Neural progenitor cell (in vitro differentiated cells): ENCODE results near the gene ID2. TPM values are rescaled to one million over a fixed set of nuclear protein-coding genes. Genes with fewer than 3 reads are reported as not detected.

ENCODE experiments used
- DNase-seq: peaks from one replicate; pipeline ENCODE4 v3.0.0-alpha.2; 2016; ENCODE audit warnings: low spot score
- H2AFZ ChIP-seq: fragments of 200-600 bp; sonication (generic); replicated peaks from 2 replicates; pipeline ENCODE4 v1.6.1; 2016; ENCODE audit warnings: antibody characterized with exemption
- H3F3A ChIP-seq: fragments of 200-600 bp; sonication (generic); 2 replicates; pipeline ENCODE4 v1.6.1; 2016; ENCODE audit warnings: antibody characterized with exemption, low read depth
- H3K27ac ChIP-seq: fragments of 200-600 bp; sonication (generic); 2 replicates; pipeline ENCODE4 v1.5.1; 2016; ENCODE audit warnings: mild to moderate bottlenecking
- H3K27me3 ChIP-seq: fragments of 200-600 bp; sonication (generic); 2 replicates; pipeline ENCODE4 v1.6.1; 2016; ENCODE audit warnings: mild to moderate bottlenecking, moderate library complexity
- H3K36me3 ChIP-seq: fragments of 200-600 bp; sonication (generic); 2 replicates; pipeline ENCODE4 v1.5.1; 2016
- H3K4me1 ChIP-seq: fragments of 200-600 bp; sonication (generic); 2 replicates; pipeline ENCODE4 v1.6.1; 2016; ENCODE audit warnings: mixed run types
- H3K4me2 ChIP-seq: fragments of 200-600 bp; sonication (generic); 2 replicates; pipeline ENCODE4 v1.6.1; 2016
- H3K4me3 ChIP-seq: fragments of 200-600 bp; sonication (generic); 2 replicates; pipeline ENCODE4 v1.5.1; 2016
- H3K79me2 ChIP-seq: fragments of 200-600 bp; sonication (generic); 2 replicates; pipeline ENCODE4 v1.6.1; 2016; ENCODE audit warnings: low read depth
- H3K9ac ChIP-seq: fragments of 200-600 bp; sonication (generic); 2 replicates; pipeline ENCODE4 v1.6.1; 2016
- H3K9me3 ChIP-seq: fragments of 200-600 bp; sonication (generic); 2 replicates; pipeline ENCODE4 v1.5.1; 2016; ENCODE audit warnings: low read depth
- H4K20me1 ChIP-seq: fragments of 200-600 bp; sonication (generic); 2 replicates; pipeline ENCODE4 v1.6.1; 2016; ENCODE audit warnings: low read depth
- H3K27ac Mint-ChIP-seq: 3 replicates; pipeline ENCODE4 v1.8.0; 2021; ENCODE audit warnings: mixed read lengths
- H3K27me3 Mint-ChIP-seq: 2 replicates; pipeline ENCODE4 v1.8.0; 2022; ENCODE audit warnings: low read depth, mild to moderate bottlenecking, inconsistent platforms, moderate library complexity, mixed read lengths; ENCODE audit not compliant: insufficient read depth
- H3K36me3 Mint-ChIP-seq: 3 replicates; pipeline ENCODE4 v1.8.0; 2021; ENCODE audit warnings: mixed read lengths
- H3K4me1 Mint-ChIP-seq: 3 replicates; pipeline ENCODE4 v1.8.0; 2021; ENCODE audit warnings: mixed read lengths
- H3K4me3 Mint-ChIP-seq: 3 replicates; pipeline ENCODE4 v1.8.0; 2021; ENCODE audit warnings: mild to moderate bottlenecking, moderate library complexity, mixed read lengths
- H3K9me3 Mint-ChIP-seq: 3 replicates; pipeline ENCODE4 v1.8.0; 2020; ENCODE audit warnings: mixed read lengths
- EZH2 ChIP-seq: fragments of 200-600 bp; sonication (generic); IDR thresholded peaks from 2 replicates; pipeline ENCODE4 v1.6.1; 2017; ENCODE audit warnings: antibody characterized with exemption, mild to moderate bottlenecking, moderate library complexity
- EZH2phosphoT487 ChIP-seq: fragments of 200-600 bp; sonication (generic); IDR thresholded peaks from 2 replicates; pipeline ENCODE4 v1.6.1; 2017; ENCODE audit warnings: antibody characterized with exemption
- total RNA-seq: library from RNA; depleted of rRNA; stranded (reverse); fragments of >200 nt; gene quantifications from 2 replicates; pipeline ENCODE4 v1.2.3, GENCODE V29; 2015; ENCODE audit warnings: low replicate concordance
- TF ChIP-seq, protein P1 (sequence below): fragments of 200-600 bp; sonication (generic); IDR thresholded peaks from 2 replicates; pipeline ENCODE4 v1.5.1; 2017; ENCODE audit warnings: antibody characterized with exemption, mild to moderate bottlenecking

Gene ID2
- total RNA-seq, 1 donor from 2014 or later = 140 TPM

DNA sequence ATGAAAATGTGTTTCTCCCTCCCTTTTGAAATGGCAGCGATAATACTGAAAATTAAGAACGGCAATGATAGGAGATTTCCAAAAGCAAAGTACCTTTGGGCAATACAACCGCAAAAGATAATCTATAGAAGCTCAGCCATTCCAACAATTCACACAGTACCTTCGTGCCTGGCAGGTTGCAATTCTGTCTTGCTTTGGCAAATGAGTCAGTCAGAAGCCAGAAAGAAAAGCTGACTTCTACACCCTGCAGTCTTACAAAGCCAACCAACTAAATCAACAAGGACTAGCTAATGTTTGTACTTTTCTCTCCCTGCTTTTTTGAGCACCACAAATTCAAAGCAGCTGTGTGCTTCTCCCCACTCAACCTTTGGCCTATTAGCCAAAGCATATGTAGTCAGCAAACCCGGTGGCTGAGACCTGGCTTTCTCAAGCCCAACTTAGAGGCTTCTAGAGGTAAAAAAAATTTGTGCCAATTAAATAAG, 25.7 kb upstream of the ID2 start:
- Histone ChIP-seq H3K9me3 (no peaks in the 10 kb centered on the region), H3F3A (peaks cover 15% of the 10 kb centered on the region), H3K9ac (no peak overlapping the region), H3K27me3 (no peaks in the 10 kb centered on the region), H2AFZ (no peak overlapping the region), H3K4me2 (no peak overlapping the region), H4K20me1 (no peaks in the 10 kb centered on the region), H3K4me1 (peaks cover 17% of the 10 kb centered on the region), H3K4me3 (no peak overlapping the region), H3K27ac (no peak overlapping the region), H3K36me3 (no peaks in the 10 kb centered on the region), H3K79me2 (no peaks in the 10 kb centered on the region)
- no peak for TF ChIP-seq EZH2phosphoT487
- no peak for TF ChIP-seq EZH2
- TF ChIP-seq, protein P1, sequence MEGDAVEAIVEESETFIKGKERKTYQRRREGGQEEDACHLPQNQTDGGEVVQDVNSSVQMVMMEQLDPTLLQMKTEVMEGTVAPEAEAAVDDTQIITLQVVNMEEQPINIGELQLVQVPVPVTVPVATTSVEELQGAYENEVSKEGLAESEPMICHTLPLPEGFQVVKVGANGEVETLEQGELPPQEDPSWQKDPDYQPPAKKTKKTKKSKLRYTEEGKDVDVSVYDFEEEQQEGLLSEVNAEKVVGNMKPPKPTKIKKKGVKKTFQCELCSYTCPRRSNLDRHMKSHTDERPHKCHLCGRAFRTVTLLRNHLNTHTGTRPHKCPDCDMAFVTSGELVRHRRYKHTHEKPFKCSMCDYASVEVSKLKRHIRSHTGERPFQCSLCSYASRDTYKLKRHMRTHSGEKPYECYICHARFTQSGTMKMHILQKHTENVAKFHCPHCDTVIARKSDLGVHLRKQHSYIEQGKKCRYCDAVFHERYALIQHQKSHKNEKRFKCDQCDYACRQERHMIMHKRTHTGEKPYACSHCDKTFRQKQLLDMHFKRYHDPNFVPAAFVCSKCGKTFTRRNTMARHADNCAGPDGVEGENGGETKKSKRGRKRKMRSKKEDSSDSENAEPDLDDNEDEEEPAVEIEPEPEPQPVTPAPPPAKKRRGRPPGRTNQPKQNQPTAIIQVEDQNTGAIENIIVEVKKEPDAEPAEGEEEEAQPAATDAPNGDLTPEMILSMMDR = no peak
- H3K27me3 Mint-ChIP-seq = peaks cover 22% of the 10 kb centered on the region
- H3K9me3 Mint-ChIP-seq = peaks cover 13% of the 10 kb centered on the region
- H3K27ac Mint-ChIP-seq = no peak overlapping the region
- peaks cover 4% of the 10 kb centered on the region for H3K36me3 Mint-ChIP-seq
- H3K4me1 Mint-ChIP-seq = peaks cover 70% of the 10 kb centered on the region
- no peak for DNase-seq
- no peak overlapping the region for H3K4me3 Mint-ChIP-seq

DNA sequence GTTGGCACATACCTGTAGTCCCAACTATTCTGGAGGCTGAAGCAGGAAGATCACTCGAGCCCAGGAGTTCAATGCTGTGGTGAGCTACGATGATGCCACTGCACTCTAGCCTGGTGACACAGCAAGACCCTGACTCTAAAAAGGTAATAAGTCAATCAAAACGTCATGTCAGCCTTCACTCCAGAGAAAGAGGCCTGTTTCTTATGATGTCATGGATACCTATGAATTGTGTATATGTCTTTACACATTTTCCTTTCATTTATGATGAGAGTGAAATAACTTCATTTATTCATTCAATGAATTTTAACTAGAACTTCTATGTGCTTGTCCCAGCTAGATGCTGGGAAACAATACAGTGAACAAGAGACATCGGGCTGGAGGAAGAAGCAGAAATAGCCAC, 25.0 kb upstream of the ID2 start:
- Histone ChIP-seq H3K27ac (no peak overlapping the region), H3K9me3 (no peaks in the 10 kb centered on the region), H3K4me3 (no peak overlapping the region), H4K20me1 (no peaks in the 10 kb centered on the region), H3K4me2 (no peak overlapping the region), H3K9ac (no peak overlapping the region), H3K79me2 (no peaks in the 10 kb centered on the region), H2AFZ (no peak overlapping the region), H3K4me1 (peaks cover 17% of the 10 kb centered on the region), H3K27me3 (no peaks in the 10 kb centered on the region), H3K36me3 (no peaks in the 10 kb centered on the region), H3F3A (peaks cover 15% of the 10 kb centered on the region)
- Mint-ChIP-seq H3K27me3 (peaks cover 22% of the 10 kb centered on the region), H3K4me1 (peaks cover 73% of the 10 kb centered on the region), H3K27ac (no peak overlapping the region), H3K4me3 (no peak overlapping the region), H3K9me3 (peaks cover 11% of the 10 kb centered on the region), H3K36me3 (peaks cover 2% of the 10 kb centered on the region)
- TF ChIP-seq, protein P1 = no peak
- TF ChIP-seq EZH2phosphoT487 = no peak
- no peak for TF ChIP-seq EZH2
- no peak for DNase-seq

DNA sequence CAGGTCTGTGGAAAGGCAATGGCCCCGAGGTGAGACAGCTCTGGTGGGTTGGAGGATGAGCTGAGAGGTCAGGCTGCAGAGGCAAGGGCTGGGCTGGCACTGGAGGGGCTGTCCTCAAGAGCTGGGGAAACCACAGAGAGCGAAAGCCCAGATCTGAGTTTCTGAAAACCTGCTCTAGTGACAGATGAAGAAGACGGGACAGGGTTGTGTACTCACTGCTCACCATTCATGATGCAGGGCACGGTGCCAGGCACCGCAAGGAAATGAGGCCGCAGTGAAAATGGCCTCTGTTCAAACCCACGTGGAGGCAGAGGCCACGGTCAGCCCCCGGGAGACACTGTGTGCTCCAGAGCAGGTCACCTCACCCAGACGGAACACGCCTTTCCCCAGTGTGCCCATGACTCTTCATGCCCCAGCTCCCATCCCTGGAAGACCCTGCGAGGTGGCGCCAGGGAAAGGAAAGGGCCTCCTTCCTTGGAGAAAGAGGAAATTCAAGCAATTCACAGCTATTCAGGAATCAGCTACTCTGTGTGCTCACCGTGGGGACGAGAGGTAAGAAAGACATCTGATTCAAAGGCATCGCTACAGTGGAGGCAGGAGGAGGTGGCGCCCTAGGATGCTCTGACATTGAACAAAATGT, 24.3 kb upstream of the ID2 start:
- no peak overlapping the region for H3K4me2 ChIP-seq
- H3K27ac Mint-ChIP-seq = peak overlapping the region; percentile 96

More for the DNA sequence above, 24.3 kb upstream of the ID2 start:
- H3K36me3 Mint-ChIP-seq = no peaks in the 10 kb centered on the region
- H3F3A ChIP-seq = peaks cover 15% of the 10 kb centered on the region
- no peak overlapping the region for H3K4me3 ChIP-seq
- peaks cover 9% of the 10 kb centered on the region for H3K9me3 Mint-ChIP-seq
- H3K9me3 ChIP-seq = no peaks in the 10 kb centered on the region
- TF ChIP-seq EZH2 (no peak), EZH2phosphoT487 (no peak)
- TF ChIP-seq, protein P1 = no peak
- peaks cover 16% of the 10 kb centered on the region for H3K27me3 Mint-ChIP-seq
- no peak overlapping the region for H3K4me3 Mint-ChIP-seq
- H3K4me1 Mint-ChIP-seq = peaks cover 76% of the 10 kb centered on the region
- no peaks in the 10 kb centered on the region for H3K79me2 ChIP-seq
- no peak overlapping the region for H2AFZ ChIP-seq
- no peaks in the 10 kb centered on the region for H3K36me3 ChIP-seq
- H3K27ac ChIP-seq = no peak overlapping the region
- no peak overlapping the region for H3K9ac ChIP-seq
- H3K4me1 ChIP-seq = peaks cover 17% of the 10 kb centered on the region
- DNase-seq = no peak
- H4K20me1 ChIP-seq = no peaks in the 10 kb centered on the region
- H3K27me3 ChIP-seq = no peaks in the 10 kb centered on the region
